ENCODE data around the gene FGGY. TPM values are rescaled to one million over a fixed set of nuclear protein-coding genes. Genes with fewer than 3 reads are reported as not detected.

Gene FGGY
- total RNA-seq, 2 donors from 2014 or later, result 12.4 to 17.9 TPM

DNA sequence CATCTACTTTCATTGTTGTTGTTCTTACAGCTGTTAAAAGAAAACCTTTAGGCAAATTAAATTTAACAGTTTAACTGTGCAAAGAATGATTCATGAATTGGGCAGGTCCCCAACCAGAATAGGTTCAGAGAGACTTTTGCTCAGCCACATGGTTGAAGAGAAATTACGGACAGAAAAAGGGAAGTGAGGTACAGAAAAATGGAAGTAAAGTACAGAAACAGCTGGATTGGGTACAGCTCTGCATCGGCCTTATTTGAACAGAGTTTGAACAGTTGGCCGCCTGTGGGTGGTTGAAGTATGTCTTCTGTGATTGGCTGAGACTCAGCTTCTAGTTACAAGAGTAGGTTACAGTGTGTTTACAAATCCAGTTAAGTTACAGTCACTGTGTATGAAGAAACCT is 210.1 kb downstream of the FGGY start:
- ATAC-seq (replicated peaks in 1 of 2), result no peak
- DNase-seq, result no peak
- H3K9me3 Mint-ChIP-seq, result no peaks in the 10 kb centered on the region

GRCh38 chr1:59509341-59509875 is 212.5 kb downstream of the FGGY start:
- ATAC-seq (replicated peaks in 1 of 2), result no peak
- H3K36me3 Mint-ChIP-seq (ENCODE audit: insufficient read depth in 2 of 2), result no peaks in the 10 kb centered on the region
- no peaks in the 10 kb centered on the region for H3K9me3 Mint-ChIP-seq
- H3K27me3 Mint-ChIP-seq (ENCODE audit: low read depth), result no peaks in the 10 kb centered on the region
- H3K4me1 Mint-ChIP-seq (ENCODE audit: low read depth), result no peaks in the 10 kb centered on the region
- H3K27ac Mint-ChIP-seq, result no peak overlapping the region
- no peak overlapping the region for H3K4me3 Mint-ChIP-seq
- DNase-seq, result no peak

More for the DNA sequence above, 210.1 kb downstream of the FGGY start:
- Mint-ChIP-seq H3K36me3 (ENCODE audit: insufficient read depth in 2 of 2) (no peaks in the 10 kb centered on the region), H3K4me3 (no peak overlapping the region), H3K27ac (no peak overlapping the region), H3K27me3 (ENCODE audit: low read depth) (no peaks in the 10 kb centered on the region), H3K4me1 (ENCODE audit: low read depth) (no peaks in the 10 kb centered on the region)

GRCh38 chr1:59510249-59510648 is 213.4 kb downstream of the FGGY start:
- no peaks in the 10 kb centered on the region for H3K4me1 Mint-ChIP-seq (ENCODE audit: low read depth)
- H3K4me3 Mint-ChIP-seq, result no peak overlapping the region
- DNase-seq (no peak), ATAC-seq (replicated peaks in 1 of 2) (no peak)
- H3K27me3 Mint-ChIP-seq (ENCODE audit: low read depth), result no peaks in the 10 kb centered on the region
- no peak overlapping the region for H3K27ac Mint-ChIP-seq
- no peaks in the 10 kb centered on the region for H3K9me3 Mint-ChIP-seq
- H3K36me3 Mint-ChIP-seq (ENCODE audit: insufficient read depth in 2 of 2), result no peaks in the 10 kb centered on the region

DNA sequence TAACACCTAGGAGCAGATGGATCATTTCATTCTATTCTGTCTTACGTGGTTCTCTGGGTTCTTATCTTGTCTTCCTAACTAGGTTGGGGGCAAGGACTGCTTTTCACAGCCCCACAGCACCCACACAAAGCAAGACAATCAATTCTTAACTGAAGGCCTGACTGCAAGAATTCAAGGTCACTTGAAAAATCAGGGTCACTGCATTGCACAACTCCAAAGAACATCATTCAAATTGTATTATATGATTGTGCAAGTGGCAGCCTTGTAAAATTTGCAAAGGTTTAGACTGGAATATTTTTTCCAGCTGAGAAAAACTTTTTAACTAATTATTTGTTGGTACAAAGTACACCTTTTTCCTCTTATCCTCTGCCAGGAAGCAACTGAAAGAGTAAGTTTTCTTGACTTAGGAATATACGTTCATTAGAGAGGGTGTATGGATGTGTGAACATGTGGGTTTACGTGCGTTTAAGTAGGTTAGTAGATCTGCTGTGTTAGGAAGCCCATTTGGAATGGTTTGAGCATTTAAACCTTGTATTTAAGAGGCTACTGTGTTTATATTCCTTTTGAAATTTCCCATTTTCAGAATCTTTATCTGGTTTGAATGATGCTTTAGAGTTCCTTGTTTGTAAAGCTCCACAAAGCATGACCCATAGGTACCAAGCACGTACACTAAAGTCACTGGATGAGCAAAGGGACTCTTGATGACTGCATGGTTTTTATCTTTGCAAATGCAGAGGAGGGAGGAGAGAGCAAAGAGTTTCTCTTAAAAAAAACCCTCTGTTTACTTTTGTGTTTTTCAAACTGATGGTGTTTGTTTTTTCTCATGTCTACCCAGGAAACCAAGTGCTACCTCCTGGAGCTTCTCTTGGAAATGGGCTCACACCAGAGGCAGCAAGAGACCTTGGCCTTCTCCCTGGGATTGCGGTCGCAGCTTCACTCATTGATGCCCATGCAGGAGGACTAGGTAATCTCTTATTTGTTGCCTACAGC is 214.9 kb downstream of the FGGY start:
- H3K27ac Mint-ChIP-seq, result no peak overlapping the region
- ATAC-seq (replicated peaks in 1 of 2) (no peak), DNase-seq (no peak)

GRCh38 chr1:59512702-59513101 is 215.8 kb downstream of the FGGY start:
- Mint-ChIP-seq H3K4me1 (ENCODE audit: low read depth) (no peaks in the 10 kb centered on the region), H3K9me3 (no peaks in the 10 kb centered on the region), H3K4me3 (no peak overlapping the region), H3K27me3 (ENCODE audit: low read depth) (no peaks in the 10 kb centered on the region), H3K36me3 (ENCODE audit: insufficient read depth in 2 of 2) (no peaks in the 10 kb centered on the region), H3K27ac (no peak overlapping the region)
- no peak for DNase-seq
- no peak for ATAC-seq (replicated peaks in 1 of 2)

More for the DNA sequence above, 214.9 kb downstream of the FGGY start:
- Mint-ChIP-seq H3K4me3 (no peak overlapping the region), H3K9me3 (no peaks in the 10 kb centered on the region), H3K36me3 (ENCODE audit: insufficient read depth in 2 of 2) (no peaks in the 10 kb centered on the region), H3K4me1 (ENCODE audit: low read depth) (no peaks in the 10 kb centered on the region), H3K27me3 (ENCODE audit: low read depth) (no peaks in the 10 kb centered on the region)

DNA sequence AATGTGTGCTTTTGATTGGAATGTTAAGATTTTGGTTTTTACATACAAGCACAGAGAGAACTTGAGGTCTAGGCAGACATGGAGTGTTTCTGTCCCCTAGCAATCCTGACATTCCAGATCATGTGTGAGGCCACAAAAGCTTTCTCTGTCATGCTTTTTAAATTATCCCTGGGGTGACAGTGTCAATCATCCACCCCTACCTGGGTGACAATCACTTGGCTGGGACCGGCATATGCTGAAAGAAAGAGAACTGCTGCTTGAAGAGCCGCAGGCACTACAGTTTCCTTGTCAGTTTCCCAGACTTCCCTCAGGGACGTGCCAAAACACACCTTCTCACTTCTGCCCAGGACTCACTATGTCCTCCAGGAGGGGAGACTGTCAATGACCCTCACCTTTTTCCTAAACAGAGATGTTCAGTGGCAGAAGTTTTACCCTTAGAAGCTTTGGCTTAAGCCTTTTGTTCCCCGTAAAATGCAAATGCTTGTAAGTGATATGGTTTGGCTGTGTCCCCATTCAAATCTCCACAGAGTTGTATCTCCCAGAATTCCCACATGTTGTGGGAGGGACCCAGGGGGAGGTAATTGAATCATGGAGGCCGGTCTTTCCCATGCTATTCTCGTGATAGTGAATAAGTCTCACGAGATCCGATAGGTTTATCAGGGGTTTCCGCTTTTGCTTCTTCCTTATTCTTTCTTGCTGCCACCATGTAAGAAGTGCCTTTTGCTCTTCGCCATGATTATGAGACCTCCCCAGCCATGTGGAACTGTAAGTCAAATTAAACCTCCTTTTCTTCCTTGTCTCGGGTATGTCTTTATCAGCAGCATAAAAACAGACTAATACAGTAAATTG is 217.4 kb downstream of the FGGY start:
- no peaks in the 10 kb centered on the region for H3K4me1 Mint-ChIP-seq (ENCODE audit: low read depth)
- no peaks in the 10 kb centered on the region for H3K36me3 Mint-ChIP-seq (ENCODE audit: insufficient read depth in 2 of 2)
- no peaks in the 10 kb centered on the region for H3K27me3 Mint-ChIP-seq (ENCODE audit: low read depth)
- no peak overlapping the region for H3K4me3 Mint-ChIP-seq
- H3K9me3 Mint-ChIP-seq, result no peaks in the 10 kb centered on the region
- DNase-seq, result no peak
- no peak for ATAC-seq (replicated peaks in 1 of 2)
- no peak overlapping the region for H3K27ac Mint-ChIP-seq

DNA sequence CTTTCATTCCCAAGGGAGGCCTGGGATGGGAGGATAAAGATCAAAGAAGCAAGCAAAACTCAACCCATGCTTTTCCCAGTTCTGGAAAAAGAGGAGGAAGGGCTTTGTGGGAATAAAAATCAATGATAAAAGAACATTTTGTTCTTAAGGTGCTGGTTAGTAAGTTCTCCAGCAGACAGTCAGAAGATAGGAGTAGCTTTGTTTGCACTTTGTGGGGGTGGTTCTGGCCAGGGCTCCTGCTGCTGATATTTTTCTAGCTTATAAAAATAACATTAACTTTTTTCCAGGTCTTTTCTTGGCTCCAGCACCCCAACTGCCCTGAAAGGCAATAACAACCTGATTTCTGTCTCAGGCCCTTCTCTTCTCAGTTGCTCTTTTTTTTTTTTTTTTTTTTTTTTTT is 220.0 kb downstream of the FGGY start:
- Mint-ChIP-seq H3K27ac (no peak overlapping the region), H3K27me3 (ENCODE audit: low read depth) (no peaks in the 10 kb centered on the region)

GRCh38 chr1:59520194-59520593 is 223.3 kb downstream of the FGGY start:
- no peaks in the 10 kb centered on the region for H3K9me3 Mint-ChIP-seq
- no peak overlapping the region for H3K4me3 Mint-ChIP-seq
- ATAC-seq (replicated peaks in 1 of 2) (no peak), DNase-seq (no peak)
- H3K36me3 Mint-ChIP-seq (ENCODE audit: insufficient read depth in 2 of 2), result no peaks in the 10 kb centered on the region
- no peaks in the 10 kb centered on the region for H3K4me1 Mint-ChIP-seq (ENCODE audit: low read depth)
- no peaks in the 10 kb centered on the region for H3K27me3 Mint-ChIP-seq (ENCODE audit: low read depth)
- H3K27ac Mint-ChIP-seq, result no peak overlapping the region

More for the DNA sequence above, 220.0 kb downstream of the FGGY start:
- no peaks in the 10 kb centered on the region for H3K36me3 Mint-ChIP-seq (ENCODE audit: insufficient read depth in 2 of 2)
- no peaks in the 10 kb centered on the region for H3K4me1 Mint-ChIP-seq (ENCODE audit: low read depth)
- H3K9me3 Mint-ChIP-seq, result no peaks in the 10 kb centered on the region
- DNase-seq (no peak), ATAC-seq (replicated peaks in 1 of 2) (no peak)
- H3K4me3 Mint-ChIP-seq, result no peak overlapping the region

GRCh38 chr1:59520827-59521418 is 224.0 kb downstream of the FGGY start:
- Mint-ChIP-seq H3K4me3 (no peak overlapping the region), H3K27ac (no peak overlapping the region), H3K36me3 (ENCODE audit: insufficient read depth in 2 of 2) (no peaks in the 10 kb centered on the region), H3K27me3 (ENCODE audit: low read depth) (no peaks in the 10 kb centered on the region), H3K9me3 (no peaks in the 10 kb centered on the region), H3K4me1 (ENCODE audit: low read depth) (no peaks in the 10 kb centered on the region)
- no peak for DNase-seq
- ATAC-seq (replicated peaks in 1 of 2), result no peak

DNA sequence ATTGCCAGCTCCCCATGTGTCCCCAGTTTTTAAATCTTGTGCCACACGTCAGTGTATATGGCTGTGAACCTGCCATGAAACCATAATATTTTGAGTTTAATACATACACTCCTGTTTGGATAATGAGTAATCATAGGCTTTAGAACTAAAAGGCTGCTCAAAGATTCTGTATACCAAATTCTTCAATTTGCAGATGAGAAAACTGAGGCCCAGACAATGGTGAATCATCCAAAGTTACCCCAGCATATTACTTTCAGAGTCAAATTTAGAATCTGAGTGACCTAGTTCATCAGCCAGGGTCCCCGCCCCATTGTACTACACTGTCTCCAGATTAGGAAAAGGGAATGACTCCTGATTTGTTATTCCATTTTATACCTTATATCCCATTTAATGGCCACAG is 224.6 kb downstream of the FGGY start:
- DNase-seq (no peak), ATAC-seq (replicated peaks in 1 of 2) (no peak)
- Mint-ChIP-seq H3K9me3 (no peaks in the 10 kb centered on the region), H3K4me3 (no peak overlapping the region), H3K36me3 (ENCODE audit: insufficient read depth in 2 of 2) (no peaks in the 10 kb centered on the region), H3K4me1 (ENCODE audit: low read depth) (no peaks in the 10 kb centered on the region), H3K27me3 (ENCODE audit: low read depth) (no peaks in the 10 kb centered on the region), H3K27ac (no peak overlapping the region)

DNA sequence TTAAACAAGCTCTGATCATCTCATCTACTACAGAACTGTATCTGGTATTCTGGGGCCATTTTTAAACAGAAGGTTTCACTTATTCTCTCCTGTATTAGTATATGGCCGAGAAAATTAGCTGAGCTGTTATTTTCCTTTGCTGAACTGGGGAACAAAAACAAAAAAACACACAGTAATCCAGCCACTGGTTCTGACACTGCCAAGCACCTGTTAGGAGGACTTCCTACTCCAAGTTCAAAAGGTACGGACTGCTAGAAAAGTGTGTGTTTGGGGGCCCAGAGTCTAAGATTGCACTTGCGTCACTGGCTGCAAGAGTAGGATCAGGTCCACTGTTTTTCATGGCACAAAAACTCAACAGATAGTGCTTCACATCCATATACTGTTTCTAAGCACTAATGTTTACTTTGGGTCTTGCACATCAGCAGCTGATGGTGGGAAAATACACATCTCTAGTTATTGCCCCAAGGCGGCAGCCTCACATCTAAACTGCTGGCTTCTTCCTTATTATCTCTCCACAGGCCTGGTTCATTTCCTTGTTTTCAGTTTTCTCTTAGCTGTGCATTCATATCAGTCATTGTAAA is 226.1 kb downstream of the FGGY start:
- H3K4me3 Mint-ChIP-seq, result no peak overlapping the region
- H3K9me3 Mint-ChIP-seq, result no peaks in the 10 kb centered on the region
- no peak for ATAC-seq (replicated peaks in 1 of 2)
- no peaks in the 10 kb centered on the region for H3K4me1 Mint-ChIP-seq (ENCODE audit: low read depth)
- no peak for DNase-seq
- no peaks in the 10 kb centered on the region for H3K36me3 Mint-ChIP-seq (ENCODE audit: insufficient read depth in 2 of 2)
- no peak overlapping the region for H3K27ac Mint-ChIP-seq
- H3K27me3 Mint-ChIP-seq (ENCODE audit: low read depth), result no peaks in the 10 kb centered on the region

DNA sequence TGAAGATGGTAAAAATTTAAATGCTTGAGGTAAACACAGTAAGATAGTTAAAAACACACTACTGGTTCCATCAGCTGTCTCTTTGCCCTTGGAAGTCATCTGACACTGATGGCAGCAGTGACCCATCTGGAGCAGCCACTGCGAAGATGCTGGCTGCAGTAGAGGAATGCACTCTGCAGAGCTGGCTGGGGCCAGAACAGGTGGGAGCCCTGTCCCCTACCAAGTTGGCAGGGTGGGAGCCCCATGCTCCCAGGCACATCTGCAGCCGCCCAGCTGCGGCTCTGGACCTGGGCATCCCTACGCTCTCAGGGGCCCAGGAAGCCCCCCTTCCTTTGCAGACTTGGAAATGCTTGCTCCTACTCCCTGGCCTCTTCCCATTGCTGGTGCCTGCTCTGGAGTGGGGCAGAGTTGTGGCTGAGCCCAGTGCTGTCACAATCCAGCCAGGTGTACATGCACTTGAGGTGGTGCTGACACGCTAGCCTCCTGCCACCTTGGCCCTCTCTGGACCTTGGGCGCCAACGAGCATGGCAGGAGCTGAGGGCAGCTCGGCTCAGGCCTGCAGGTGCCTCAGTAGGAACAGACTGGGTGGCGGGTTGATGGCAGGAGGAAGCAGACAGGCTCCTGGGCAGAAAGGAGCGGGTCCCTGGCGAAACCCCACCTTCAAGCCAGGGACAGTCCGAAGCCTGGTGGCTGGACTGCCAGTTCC is 227.0 kb downstream of the FGGY start:
- Mint-ChIP-seq H3K27ac (no peak overlapping the region), H3K27me3 (ENCODE audit: low read depth) (no peaks in the 10 kb centered on the region), H3K36me3 (ENCODE audit: insufficient read depth in 2 of 2) (no peaks in the 10 kb centered on the region), H3K4me1 (ENCODE audit: low read depth) (no peaks in the 10 kb centered on the region), H3K4me3 (no peak overlapping the region), H3K9me3 (no peaks in the 10 kb centered on the region)
- DNase-seq (no peak), ATAC-seq (replicated peaks in 1 of 2) (no peak)
